HepG2 (cell line): ENCODE results near the gene PRSS36. TPM values are rescaled to one million over a fixed set of nuclear protein-coding genes. Genes with fewer than 3 reads are reported as not detected.
A peak's percentile ranks its signal among the peaks of the same experiment; 100 is the strongest.

Source experiments
- ARHGAP35 ChIP-seq: sonication (generic); formaldehyde crosslinking; IDR thresholded peaks from 2 replicates; pipeline ENCODE4 v1.9.0; 2022; ENCODE audit warnings: mild to moderate bottlenecking, inconsistent platforms, moderate library complexity, missing genetic modification reagents, borderline replicate concordance
- CBX1 ChIP-seq: IDR thresholded peaks from one replicate; pipeline ENCODE4 v1.6.1; 2016; ENCODE audit warnings: antibody characterized with exemption, low read depth
- CCAR2 ChIP-seq: fragments of 200-400 bp; formaldehyde crosslinking; optimal IDR thresholded peaks from 2 replicates; pipeline ENCODE3; 2018; ENCODE audit warnings: low read depth, mild to moderate bottlenecking, low read length, moderate library complexity
- GTF2F1 ChIP-seq: fragments of 150-350 bp; IDR thresholded peaks from 2 replicates; pipeline ENCODE4 v1.6.1; 2014; ENCODE audit warnings: low read length
- KLF6 ChIP-seq: IDR thresholded peaks from 2 replicates; pipeline ENCODE4 v1.8.0; 2016; ENCODE audit warnings: missing biosample characterization, missing genetic modification reagents
- MBNL3 ChIP-seq: fragments of 250-450 bp; sonication (Bioruptor Pico); conservative IDR thresholded peaks from 2 replicates; pipeline ENCODE4 v1.8.0; 2022; ENCODE audit warnings: mild to moderate bottlenecking, inconsistent platforms
- POGZ ChIP-seq: sonication (generic); formaldehyde crosslinking; IDR thresholded peaks from 2 replicates; pipeline ENCODE4 v1.4.0; 2020; ENCODE audit warnings: mild to moderate bottlenecking, missing genetic modification reagents
- RBFOX2 ChIP-seq: fragments of 200-400 bp; formaldehyde crosslinking; IDR thresholded peaks from 2 replicates; pipeline ENCODE4 v1.6.1; 2017; ENCODE audit warnings: low read depth, mild to moderate bottlenecking, low read length
- SIX1 ChIP-seq: sonication (generic); formaldehyde crosslinking; IDR thresholded peaks from 2 replicates; pipeline ENCODE4 v1.4.0; 2020; ENCODE audit warnings: missing genetic modification reagents, borderline replicate concordance
- SP1 ChIP-seq, 2 experiments: fragments of 450-650 bp in 1 of 2; sonication (generic) in 1 of 2; formaldehyde crosslinking in 1 of 2; IDR thresholded peaks; 2 replicates each; pipeline versions ENCODE4 v1.4.0 to v1.6.1; 2016 to 2020; ENCODE audit warnings: missing genetic modification reagents in 1 of 2
- SP2 ChIP-seq: sonication (generic); formaldehyde crosslinking; IDR thresholded peaks from 2 replicates; pipeline ENCODE4 v1.5.1; 2020; ENCODE audit warnings: mild to moderate bottlenecking, missing genetic modification reagents
- TEAD2 ChIP-seq: sonication (generic); formaldehyde crosslinking; IDR thresholded peaks from 2 replicates; pipeline ENCODE4 v1.9.0; 2021; ENCODE audit warnings: missing genetic modification reagents
- THAP11 ChIP-seq: IDR thresholded peaks from 2 replicates; pipeline ENCODE4 v1.6.1; 2016; ENCODE audit warnings: missing biosample characterization, missing genetic modification reagents
- ZBTB21 ChIP-seq: sonication (generic); formaldehyde crosslinking; IDR thresholded peaks from 2 replicates; pipeline ENCODE4 v1.4.0; 2020; ENCODE audit warnings: missing genetic modification reagents
- ZBTB38 ChIP-seq: sonication (generic); formaldehyde crosslinking; IDR thresholded peaks from 2 replicates; pipeline ENCODE4 v1.5.1; 2020; ENCODE audit warnings: mild to moderate bottlenecking, missing genetic modification reagents
- ZNF3 ChIP-seq: IDR thresholded peaks from 2 replicates; pipeline ENCODE4 v1.7.0; 2017; ENCODE audit warnings: inconsistent platforms
- ZNF383 ChIP-seq: sonication (generic); formaldehyde crosslinking; IDR thresholded peaks from 2 replicates; pipeline ENCODE4 v1.4.0; 2020; ENCODE audit warnings: missing genetic modification reagents, mild to moderate bottlenecking, borderline replicate concordance
- ZNF530 ChIP-seq: sonication (generic); formaldehyde crosslinking; IDR thresholded peaks from 2 replicates; pipeline ENCODE4 v1.5.0; 2020; ENCODE audit warnings: low read depth, mild to moderate bottlenecking, missing genetic modification reagents
- polyA plus RNA-seq, 8 experiments: library from polyadenylated mRNA; depleted of rRNA in 3 of 8; stranded (reverse) in 7 of 8; unstranded in 1 of 8; fragments of >200 nt; fragmentation: Illumina TruSeq in 4 of 8; extraction: Trizol in 4 of 8; gene quantifications; 2 replicates each; pipeline versions ENCODE4 v1.2.1 to v1.2.3, GENCODE V29; 2011 to 2016; ENCODE audit warnings: low read depth in 4 of 8, missing spikeins in 1 of 8, mixed read lengths in 1 of 8; ENCODE audit not compliant: insufficient read depth in 1 of 8
- total RNA-seq, 5 experiments: library from RNA; depleted of rRNA; stranded (reverse); fragments of >200 nt; fragmentation: Illumina TruSeq; extraction: Trizol; gene quantifications; 2 replicates each; pipeline ENCODE4 v1.2.3, GENCODE V29; 2016; ENCODE audit warnings: low read depth in 1 of 5
- TF ChIP-seq, protein P1 (sequence below): sonication (generic); formaldehyde crosslinking; IDR thresholded peaks from 2 replicates; pipeline ENCODE4 v1.9.0; 2021; ENCODE audit warnings: missing genetic modification reagents, borderline replicate concordance
- TF ChIP-seq, protein P2 (sequence below): IDR thresholded peaks from 2 replicates; pipeline ENCODE4 v1.6.1; 2016; ENCODE audit warnings: missing biosample characterization, missing genetic modification reagents, low read depth
- TF ChIP-seq, protein P3 (sequence below): sonication (generic); formaldehyde crosslinking; IDR thresholded peaks from 2 replicates; pipeline ENCODE4 v1.4.0; 2020; ENCODE audit warnings: mild to moderate bottlenecking, missing genetic modification reagents
- TF ChIP-seq, protein P4 (sequence below): sonication (generic); formaldehyde crosslinking; IDR thresholded peaks from 2 replicates; pipeline ENCODE4 v1.5.0; 2020; ENCODE audit warnings: mild to moderate bottlenecking, missing genetic modification reagents, borderline replicate concordance
- TF ChIP-seq, protein P5 (sequence below): sonication (generic); formaldehyde crosslinking; IDR thresholded peaks from 2 replicates; pipeline ENCODE4 v1.5.0; 2020; ENCODE audit warnings: mild to moderate bottlenecking, low read depth, missing genetic modification reagents, borderline replicate concordance

The PRSS36 gene
- total and polyA plus RNA-seq, 2 of the 13 experiments (the other 11 are each of a cell fraction or from before 2014, with no cell fraction given), result 1.5 to 2.1 TPM

DNA sequence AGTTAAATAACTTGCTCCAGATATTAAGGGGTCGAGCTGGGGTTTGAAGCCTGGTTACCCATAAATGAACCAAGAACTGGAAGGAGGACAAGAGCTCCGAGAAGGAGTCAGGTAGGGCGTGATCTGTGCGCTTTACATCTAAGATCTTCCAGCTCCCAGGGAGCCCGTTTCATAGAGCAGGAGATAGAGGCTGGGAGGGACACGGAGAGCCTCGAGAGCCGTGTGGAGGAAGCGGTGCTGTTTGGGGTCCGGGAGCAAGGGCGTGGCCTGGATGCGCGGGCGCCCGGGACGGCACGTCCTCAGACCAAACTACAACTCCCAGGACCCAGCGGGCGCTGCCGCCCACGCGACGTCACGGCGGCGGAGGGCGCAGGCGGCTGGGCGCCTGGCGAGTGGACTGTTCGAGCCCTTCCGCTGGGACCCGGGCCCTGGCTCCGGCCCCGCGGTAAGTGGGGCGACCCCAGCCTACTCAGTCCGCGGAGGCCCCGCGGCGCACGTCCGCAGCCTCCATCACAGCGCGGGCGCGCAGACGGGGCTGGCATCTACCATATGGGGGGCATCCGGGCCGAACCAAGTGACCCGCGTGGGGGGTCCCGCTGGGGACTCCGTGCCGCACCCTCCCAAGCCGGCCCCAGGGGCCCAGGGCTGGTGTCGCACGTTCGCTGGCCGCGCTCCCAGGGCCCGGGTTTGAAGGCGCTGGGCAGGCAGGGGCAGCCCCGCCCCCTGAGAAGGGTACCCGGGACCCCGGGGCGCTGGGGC, 41.7 kb downstream of the PRSS36 start, which contains the start of gene BCKDK (continued):
- TF ChIP-seq, protein P1, sequence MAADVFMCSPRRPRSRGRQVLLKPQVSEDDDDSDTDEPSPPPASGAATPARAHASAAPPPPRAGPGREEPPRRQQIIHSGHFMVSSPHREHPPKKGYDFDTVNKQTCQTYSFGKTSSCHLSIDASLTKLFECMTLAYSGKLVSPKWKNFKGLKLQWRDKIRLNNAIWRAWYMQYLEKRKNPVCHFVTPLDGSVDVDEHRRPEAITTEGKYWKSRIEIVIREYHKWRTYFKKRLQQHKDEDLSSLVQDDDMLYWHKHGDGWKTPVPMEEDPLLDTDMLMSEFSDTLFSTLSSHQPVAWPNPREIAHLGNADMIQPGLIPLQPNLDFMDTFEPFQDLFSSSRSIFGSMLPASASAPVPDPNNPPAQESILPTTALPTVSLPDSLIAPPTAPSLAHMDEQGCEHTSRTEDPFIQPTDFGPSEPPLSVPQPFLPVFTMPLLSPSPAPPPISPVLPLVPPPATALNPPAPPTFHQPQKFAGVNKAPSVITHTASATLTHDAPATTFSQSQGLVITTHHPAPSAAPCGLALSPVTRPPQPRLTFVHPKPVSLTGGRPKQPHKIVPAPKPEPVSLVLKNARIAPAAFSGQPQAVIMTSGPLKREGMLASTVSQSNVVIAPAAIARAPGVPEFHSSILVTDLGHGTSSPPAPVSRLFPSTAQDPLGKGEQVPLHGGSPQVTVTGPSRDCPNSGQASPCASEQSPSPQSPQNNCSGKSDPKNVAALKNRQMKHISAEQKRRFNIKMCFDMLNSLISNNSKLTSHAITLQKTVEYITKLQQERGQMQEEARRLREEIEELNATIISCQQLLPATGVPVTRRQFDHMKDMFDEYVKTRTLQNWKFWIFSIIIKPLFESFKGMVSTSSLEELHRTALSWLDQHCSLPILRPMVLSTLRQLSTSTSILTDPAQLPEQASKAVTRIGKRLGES, result no peak
- TF ChIP-seq GTF2F1 (no peak), POGZ (peak; percentile 41; the same call in 1 of the 2 replicates), ZBTB21 (CRISPR knock-in tag) (peak; percentile 0; the same call in 1 of the 2 replicates), RBFOX2 (peak; percentile 90), SP1 (IDR thresholded peaks at IDR 0.05) (no peak), SP1 (CRISPR knock-in tag; IDR thresholded peaks at IDR 0.05) (peak; percentile 97), ZNF383 (no peak), ARHGAP35 (CRISPR knock-in tag) (peak; percentile 95), ZNF3 (CRISPR knock-in tag) (no peak; the same call in 1 of the 2 replicates), CBX1 (peak; percentile 59), THAP11 (CRISPR knock-in tag) (peak; percentile 100), MBNL3 (CRISPR knock-in tag) (no peak), TEAD2 (CRISPR knock-in tag) (no peak), KLF6 (CRISPR knock-in tag) (0 out of 2 replicates have a peak, but pooled peaks have one; percentile 48), ZNF530 (CRISPR knock-in tag) (0 out of 2 replicates have a peak, but pooled peaks have one; percentile 25), SP2 (CRISPR knock-in tag) (no peak), SIX1 (CRISPR knock-in tag) (no peak), ZBTB38 (CRISPR knock-in tag) (peak; percentile 59; the same call in 1 of the 2 replicates), CCAR2 (no peak)
- TF ChIP-seq, protein P2, sequence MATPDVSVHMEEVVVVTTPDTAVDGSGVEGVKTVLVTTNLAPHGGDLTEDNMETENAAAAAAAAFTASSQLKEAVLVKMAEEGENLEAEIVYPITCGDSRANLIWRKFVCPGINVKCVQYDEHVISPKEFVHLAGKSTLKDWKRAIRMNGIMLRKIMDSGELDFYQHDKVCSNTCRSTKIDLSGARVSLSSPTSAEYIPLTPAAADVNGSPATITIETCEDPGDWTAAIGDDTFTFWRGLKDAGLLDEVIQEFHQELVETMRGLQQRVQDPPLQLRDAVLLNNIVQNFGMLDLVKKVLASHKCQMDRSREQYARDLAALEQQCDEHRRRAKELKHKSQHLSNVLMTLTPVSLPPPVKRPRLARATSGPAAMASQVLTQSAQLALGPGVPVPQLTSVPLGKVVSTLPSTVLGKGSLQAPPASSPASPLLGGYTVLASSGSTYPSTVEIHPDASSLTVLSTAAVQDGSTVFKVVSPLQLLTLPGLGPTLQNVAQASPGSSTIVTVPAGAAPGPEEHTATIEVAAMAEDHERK (CRISPR knock-in tag), result peak; percentile 92
- TF ChIP-seq, protein P3, sequence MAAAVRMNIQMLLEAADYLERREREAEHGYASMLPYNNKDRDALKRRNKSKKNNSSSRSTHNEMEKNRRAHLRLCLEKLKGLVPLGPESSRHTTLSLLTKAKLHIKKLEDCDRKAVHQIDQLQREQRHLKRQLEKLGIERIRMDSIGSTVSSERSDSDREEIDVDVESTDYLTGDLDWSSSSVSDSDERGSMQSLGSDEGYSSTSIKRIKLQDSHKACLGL (CRISPR knock-in tag), result peak; percentile 90
- TF ChIP-seq, protein P4, sequence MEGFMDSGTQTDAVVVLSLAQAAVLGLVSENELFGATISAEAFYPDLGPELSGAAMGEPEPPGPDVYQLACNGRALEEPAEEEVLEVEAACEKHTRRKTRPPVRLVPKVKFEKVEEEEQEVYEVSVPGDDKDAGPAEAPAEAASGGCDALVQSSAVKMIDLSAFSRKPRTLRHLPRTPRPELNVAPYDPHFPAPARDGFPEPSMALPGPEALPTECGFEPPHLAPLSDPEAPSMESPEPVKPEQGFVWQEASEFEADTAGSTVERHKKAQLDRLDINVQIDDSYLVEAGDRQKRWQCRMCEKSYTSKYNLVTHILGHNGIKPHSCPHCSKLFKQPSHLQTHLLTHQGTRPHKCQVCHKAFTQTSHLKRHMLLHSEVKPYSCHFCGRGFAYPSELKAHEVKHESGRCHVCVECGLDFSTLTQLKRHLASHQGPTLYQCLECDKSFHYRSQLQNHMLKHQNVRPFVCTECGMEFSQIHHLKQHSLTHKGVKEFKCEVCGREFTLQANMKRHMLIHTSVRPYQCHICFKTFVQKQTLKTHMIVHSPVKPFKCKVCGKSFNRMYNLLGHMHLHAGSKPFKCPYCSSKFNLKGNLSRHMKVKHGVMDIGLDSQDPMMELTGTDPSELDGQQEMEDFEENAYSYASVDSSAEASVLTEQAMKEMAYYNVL (CRISPR knock-in tag), result no peak
- TF ChIP-seq, protein P5, sequence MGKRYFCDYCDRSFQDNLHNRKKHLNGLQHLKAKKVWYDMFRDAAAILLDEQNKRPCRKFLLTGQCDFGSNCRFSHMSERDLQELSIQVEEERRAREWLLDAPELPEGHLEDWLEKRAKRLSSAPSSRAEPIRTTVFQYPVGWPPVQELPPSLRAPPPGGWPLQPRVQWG, result no peak
